Smooth muscle cell of the brain vasculature (primary cell): ENCODE measurements around the gene PCP4L1.
"Not testable (repeated sequence)": the region's sequence is repeated elsewhere in the genome, so short reads cannot be mapped to it uniquely, and the experiment has no call there.

Source experiments
- DNase-seq: peaks from one replicate; pipeline ENCODE4 v3.0.0-alpha.2; 2012; ENCODE audit warnings: low read depth, low spot score

Gene PCP4L1

GRCh38 chr1:161228032-161228431, 30.5 kb upstream of the PCP4L1 start:
- DNase-seq: no peak

GRCh38 chr1:161229896-161230295, 28.6 kb upstream of the PCP4L1 start:
- DNase-seq: no peak

GRCh38 chr1:161230762-161231161, 27.8 kb upstream of the PCP4L1 start:
- no peak for DNase-seq

GRCh38 chr1:161233102-161233501, 25.4 kb upstream of the PCP4L1 start:
- DNase-seq: no peak

GRCh38 chr1:161235957-161236775, 22.4 kb upstream of the PCP4L1 start:
- no peak for DNase-seq

GRCh38 chr1:161238039-161238473, 20.5 kb upstream of the PCP4L1 start, which contains the start of gene NR1I3:
Gene NR1I3, minus strand, starts transcription at chr1:161238203. Its CDS starts 1,638 bp downstream, at chr1:161236565.
- DNase-seq: no peak

GRCh38 chr1:161241682-161242081, 16.9 kb upstream of the PCP4L1 start:
- DNase-seq: no peak

GRCh38 chr1:161242313-161242712, 16.2 kb upstream of the PCP4L1 start:
- no peak for DNase-seq

- DNase-seq: no peak
These were observed 13.7 kb upstream of the PCP4L1 start for GRCh38 chr1:161244888-161245287.

GRCh38 chr1:161250100-161250499, 8.4 kb upstream of the PCP4L1 start:
- not testable (repeated sequence) for DNase-seq

GRCh38 chr1:161250829-161251228, 7.7 kb upstream of the PCP4L1 start:
- DNase-seq: no peak

- DNase-seq: no peak
These were observed 7.0 kb upstream of the PCP4L1 start for GRCh38 chr1:161251579-161251978.

GRCh38 chr1:161255302-161255701, 3.2 kb upstream of the PCP4L1 start:
- not testable (repeated sequence) for DNase-seq

- not testable (repeated sequence) for DNase-seq
These were observed 2.5 kb upstream of the PCP4L1 start for GRCh38 chr1:161255955-161256520.

- DNase-seq: not testable (repeated sequence)
These were observed 1.4 kb upstream of the PCP4L1 start for GRCh38 chr1:161257109-161257508.

GRCh38 chr1:161259345-161259702, 779 bp downstream of the PCP4L1 start:
- DNase-seq: no peak

GRCh38 chr1:161259765-161260164, 1.2 kb downstream of the PCP4L1 start:
- DNase-seq: no peak

- DNase-seq: no peak
These were observed 2.1 kb downstream of the PCP4L1 start for GRCh38 chr1:161260376-161261260.

- DNase-seq: no peak
These were observed 3.0 kb downstream of the PCP4L1 start for GRCh38 chr1:161261261-161262235.

GRCh38 chr1:161265305-161265704, 6.8 kb downstream of the PCP4L1 start:
- DNase-seq: no peak

- DNase-seq: no peak
These were observed 7.7 kb downstream of the PCP4L1 start for GRCh38 chr1:161266202-161266601.
